ENCODE measurements around the gene BRD3OS.
A peak's percentile ranks its signal among the peaks of the same experiment; 100 is the strongest.

Gene BRD3OS

GRCh38 chr9:134065612-134066419 lies 40.5 kb downstream of the BRD3OS start:
- no peak for TF ChIP-seq CTCF (IDR thresholded peaks at IDR 0.05; ENCODE audit: control extremely low read depth, extremely low read depth, low read depth, missing control alignments)
- CTCF ChIA-PET = interaction anchor here (0.9 to 2.5 kb wide), 5 partner anchors 15 to 323 kb away, joined by 3 to 7 read pairs (median 3); no protein-coding TSS in a partner anchor
- POLR2A ChIA-PET = no interaction called here
- DNase-seq (ENCODE audit: extremely low spot score) = peak; percentile 88

GRCh38 chr9:134066526-134066912 lies 41.2 kb downstream of the BRD3OS start:
- POLR2A ChIA-PET = no interaction called here
- DNase-seq (ENCODE audit: extremely low spot score) = no peak
- TF ChIP-seq CTCF (IDR thresholded peaks at IDR 0.05; ENCODE audit: control extremely low read depth, extremely low read depth, low read depth, missing control alignments) = no peak
- CTCF ChIA-PET = interaction anchor here (1.0 to 2.5 kb wide), 3 partner anchors 15 to 324 kb away, joined by 3 to 7 read pairs (median 3); no protein-coding TSS in a partner anchor

- no peak for TF ChIP-seq CTCF (IDR thresholded peaks at IDR 0.05; ENCODE audit: control extremely low read depth, extremely low read depth, low read depth, missing control alignments)
- no peak for DNase-seq (ENCODE audit: extremely low spot score)
Measured at GRCh38 chr9:134066913-134067851, 41.9 kb downstream of the BRD3OS start.

GRCh38 chr9:134067904-134068743 lies 42.8 kb downstream of the BRD3OS start, which contains the start of gene BRD3:
Gene BRD3, minus strand, starts transcription at chr9:134068026. Its CDS starts 14,549 bp downstream, at chr9:134053477.
- POLR2A ChIA-PET = no interaction called here

More at GRCh38 chr9:134066913-134067851, 41.9 kb downstream of the BRD3OS start:
- ChIA-PET CTCF (interaction anchor here (1.3 kb wide), 1 partner anchor 95 kb away, joined by 3 read pairs; no protein-coding TSS in a partner anchor), POLR2A (no interaction called here)

GRCh38 chr9:134068744-134069479 lies 43.6 kb downstream of the BRD3OS start:
- POLR2A ChIA-PET = no interaction called here
- CTCF ChIA-PET = interaction anchor here (0.8 kb wide), 1 partner anchor 286 kb away, joined by 3 read pairs; no protein-coding TSS in a partner anchor
- no peak for DNase-seq (ENCODE audit: extremely low spot score)
- no peak for TF ChIP-seq CTCF (IDR thresholded peaks at IDR 0.05; ENCODE audit: control extremely low read depth, extremely low read depth, low read depth, missing control alignments)

More at GRCh38 chr9:134067904-134068743, 42.8 kb downstream of the BRD3OS start, which contains the start of gene BRD3:
- peak; percentile 92 for DNase-seq (ENCODE audit: extremely low spot score)
- no peak for TF ChIP-seq CTCF (IDR thresholded peaks at IDR 0.05; ENCODE audit: control extremely low read depth, extremely low read depth, low read depth, missing control alignments)
- CTCF ChIA-PET = no interaction called here
